Ramos (cell line): ENCODE measurements around the gene MAP1LC3A.

Experiments
- in situ Hi-C: fragments of 300-500 bp; cut with MboI; formaldehyde crosslinking; loops from one replicate; pipeline ENCODE4 v1.14.3; 2022; ENCODE audit warnings: low sequenced_read_pairs; ENCODE audit not compliant: unreplicated experiment

MAP1LC3A gene

GRCh38 chr20:34558320-34559218 lies at the start of gene MAP1LC3A:
Gene MAP1LC3A (plus strand): TSS chr20:34558718. CDS start chr20:34558869, 151 bp downstream.
- in situ Hi-C loops, result no loop called here

GRCh38 chr20:34510575-34510974 lies 47.9 kb upstream of the MAP1LC3A start:
- in situ Hi-C loops, result loop anchor here (10.0 kb wide), 1 partner anchor 196 kb away; no protein-coding TSS in a partner anchor

DNA sequence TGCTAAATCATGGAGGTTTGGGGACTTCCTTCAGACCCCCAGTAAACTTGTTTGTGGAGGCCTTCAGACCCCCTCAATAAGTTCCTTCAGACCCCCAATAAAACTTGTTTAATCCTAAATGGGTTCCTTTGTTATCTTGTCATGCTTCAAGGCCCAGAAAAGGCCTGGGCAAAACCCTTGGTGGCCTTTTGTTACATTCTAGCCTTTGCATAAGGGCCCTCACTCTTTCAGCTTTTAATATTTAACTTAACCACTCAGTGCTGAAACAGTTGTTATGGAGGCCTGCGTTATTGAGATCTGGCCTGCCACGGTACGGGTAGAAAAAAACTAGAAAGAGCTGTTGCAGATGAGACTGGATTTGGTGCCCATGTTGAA lies 46.6 kb upstream of the MAP1LC3A start:
- in situ Hi-C loops, result loop anchor here (10.0 kb wide), 1 partner anchor 197 kb away; no protein-coding TSS in a partner anchor

DNA sequence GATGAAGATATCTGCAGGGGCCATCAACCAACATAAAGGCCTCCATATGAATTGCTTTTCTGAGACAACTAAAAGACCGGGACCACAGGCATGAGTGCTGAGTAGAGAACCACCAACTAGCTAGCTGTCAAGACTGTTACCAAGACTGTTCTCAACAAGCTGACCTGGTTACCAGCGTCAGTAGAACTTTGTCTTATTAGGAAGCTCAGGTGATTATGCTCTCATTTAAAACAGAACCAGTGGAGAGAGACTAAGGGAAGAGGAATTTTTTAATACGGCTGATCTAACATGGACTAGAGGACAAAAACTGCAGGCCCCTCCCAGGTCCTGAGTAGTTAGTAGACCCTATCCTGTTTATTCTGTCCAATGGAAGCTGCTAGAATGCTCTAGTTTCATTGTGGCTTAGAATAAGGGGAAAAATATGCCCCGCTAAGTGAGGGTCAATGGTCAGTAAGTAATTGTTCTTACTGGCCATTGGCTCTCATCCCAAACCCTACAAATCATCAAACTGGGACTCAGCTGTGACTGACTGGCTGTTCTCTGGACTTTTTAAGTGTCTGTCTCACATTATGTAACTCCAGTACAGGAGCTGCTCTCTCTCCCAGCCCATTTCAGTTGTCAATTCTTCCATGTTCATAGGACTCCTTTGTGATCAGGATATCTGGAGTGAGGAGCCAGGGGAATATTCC lies 46.1 kb upstream of the MAP1LC3A start:
- in situ Hi-C loops, result loop anchor here (10.0 kb wide), 1 partner anchor 198 kb away; no protein-coding TSS in a partner anchor

DNA sequence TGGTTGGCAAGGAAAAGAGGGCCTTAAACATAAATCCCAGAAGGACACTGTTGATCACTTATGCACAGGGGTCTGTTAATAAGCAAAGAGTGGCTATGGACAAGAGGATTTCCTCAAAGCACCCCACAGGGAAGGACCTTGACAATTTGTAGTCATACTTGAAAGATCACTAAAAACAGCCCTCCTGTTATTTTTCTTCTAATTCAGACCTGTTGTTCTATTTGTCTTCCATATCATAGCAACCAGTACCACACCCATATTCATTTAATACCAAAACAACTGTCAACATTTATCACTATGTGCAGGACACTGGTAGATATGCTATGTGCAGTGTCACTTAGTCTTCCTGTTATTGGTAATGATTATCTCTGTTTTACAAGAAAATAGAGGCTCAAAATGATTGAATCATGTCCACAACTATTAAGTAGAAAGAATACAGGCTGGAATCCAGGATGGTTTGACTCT lies 45.5 kb upstream of the MAP1LC3A start:
- in situ Hi-C loops, result loop anchor here (10.0 kb wide), 1 partner anchor 198 kb away; no protein-coding TSS in a partner anchor

DNA sequence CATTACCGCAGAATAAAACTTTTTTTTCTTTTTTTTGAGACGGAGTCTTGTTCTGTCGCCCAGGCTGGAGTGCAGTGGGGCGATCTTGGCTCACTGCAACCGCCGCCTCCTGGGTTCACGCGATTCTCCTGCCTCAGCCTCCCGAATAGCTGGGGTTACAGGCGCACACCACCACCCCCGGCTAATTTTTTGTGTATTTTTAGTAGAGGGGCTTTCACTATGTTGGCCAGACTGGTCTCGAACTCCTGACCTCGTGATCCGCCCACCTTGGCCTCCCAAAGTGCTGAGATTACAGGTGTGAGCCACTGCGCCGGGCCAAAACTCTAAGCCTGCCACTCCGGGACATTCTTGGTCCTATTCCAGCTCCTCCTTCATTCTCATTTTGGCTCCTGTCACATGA lies 44.5 kb upstream of the MAP1LC3A start:
- in situ Hi-C loops, result loop anchor here (10.0 kb wide), 1 partner anchor 199 kb away; no protein-coding TSS in a partner anchor

DNA sequence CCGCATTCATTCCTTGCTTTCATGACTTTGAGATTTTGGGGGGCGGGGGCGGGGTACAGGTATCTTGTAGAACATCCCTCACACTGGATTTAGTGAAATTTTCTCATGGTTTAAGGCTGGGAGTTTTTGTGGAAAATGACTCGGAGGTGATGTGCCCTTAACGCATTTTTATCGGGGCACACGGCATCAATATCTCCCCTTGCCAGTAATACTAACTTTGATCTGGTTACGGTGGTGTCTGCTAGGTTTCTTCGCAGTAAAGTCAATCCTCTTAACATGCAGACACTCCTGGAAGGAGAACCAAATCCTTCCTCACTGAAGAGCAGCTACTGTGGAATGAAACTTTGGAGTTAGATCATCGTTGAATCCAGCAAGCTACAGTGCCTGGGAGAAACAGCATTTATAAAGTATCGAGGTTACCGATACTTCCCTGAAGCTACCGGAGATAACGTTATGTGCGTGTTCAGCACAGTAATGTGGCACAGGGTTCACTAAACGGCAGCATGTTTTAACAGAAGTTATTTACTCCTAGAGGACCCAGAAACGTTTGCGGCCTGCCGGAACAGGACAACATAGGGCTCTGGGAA lies 43.5 kb upstream of the MAP1LC3A start:
- in situ Hi-C loops, result loop anchor here (10.0 kb wide), 1 partner anchor 200 kb away; no protein-coding TSS in a partner anchor

DNA sequence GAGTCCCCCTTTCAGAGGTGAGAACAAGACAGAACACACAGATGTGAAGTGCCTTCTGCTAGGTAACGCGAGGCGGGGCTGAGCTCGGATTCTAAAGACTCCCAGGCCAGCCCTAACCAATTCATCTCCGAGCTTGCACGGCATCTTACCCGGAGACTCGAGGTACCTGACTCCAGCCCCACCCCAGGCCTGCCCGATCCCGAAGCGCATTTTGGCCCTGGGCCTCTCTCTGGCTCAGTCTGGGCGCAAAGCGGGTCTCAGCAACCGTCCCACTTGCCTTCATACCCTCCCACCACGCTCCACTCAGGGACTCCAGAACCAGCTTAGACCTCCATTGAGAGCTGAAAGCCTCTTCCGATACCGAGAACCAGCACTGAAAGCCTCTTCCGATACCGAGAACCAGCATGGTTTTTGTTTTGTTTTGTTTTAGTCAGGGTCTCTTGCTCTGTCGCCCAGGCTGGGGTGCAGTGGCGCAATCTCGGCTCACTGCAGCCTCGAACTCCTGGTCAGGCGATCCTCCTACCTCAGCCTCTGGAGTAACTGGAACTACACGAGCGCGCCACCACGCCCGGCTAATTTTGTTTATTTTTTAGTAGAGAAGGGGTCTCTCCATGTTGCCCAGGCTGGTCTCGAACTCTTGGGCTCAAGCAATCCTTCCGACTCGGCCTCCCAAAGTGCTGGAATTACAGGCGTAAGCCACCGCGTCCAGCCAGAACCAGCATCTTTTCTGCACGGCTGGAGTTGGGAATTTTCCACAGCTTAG lies 42.9 kb upstream of the MAP1LC3A start:
- in situ Hi-C loops, result loop anchor here (10.0 kb wide), 1 partner anchor 201 kb away; no protein-coding TSS in a partner anchor

DNA sequence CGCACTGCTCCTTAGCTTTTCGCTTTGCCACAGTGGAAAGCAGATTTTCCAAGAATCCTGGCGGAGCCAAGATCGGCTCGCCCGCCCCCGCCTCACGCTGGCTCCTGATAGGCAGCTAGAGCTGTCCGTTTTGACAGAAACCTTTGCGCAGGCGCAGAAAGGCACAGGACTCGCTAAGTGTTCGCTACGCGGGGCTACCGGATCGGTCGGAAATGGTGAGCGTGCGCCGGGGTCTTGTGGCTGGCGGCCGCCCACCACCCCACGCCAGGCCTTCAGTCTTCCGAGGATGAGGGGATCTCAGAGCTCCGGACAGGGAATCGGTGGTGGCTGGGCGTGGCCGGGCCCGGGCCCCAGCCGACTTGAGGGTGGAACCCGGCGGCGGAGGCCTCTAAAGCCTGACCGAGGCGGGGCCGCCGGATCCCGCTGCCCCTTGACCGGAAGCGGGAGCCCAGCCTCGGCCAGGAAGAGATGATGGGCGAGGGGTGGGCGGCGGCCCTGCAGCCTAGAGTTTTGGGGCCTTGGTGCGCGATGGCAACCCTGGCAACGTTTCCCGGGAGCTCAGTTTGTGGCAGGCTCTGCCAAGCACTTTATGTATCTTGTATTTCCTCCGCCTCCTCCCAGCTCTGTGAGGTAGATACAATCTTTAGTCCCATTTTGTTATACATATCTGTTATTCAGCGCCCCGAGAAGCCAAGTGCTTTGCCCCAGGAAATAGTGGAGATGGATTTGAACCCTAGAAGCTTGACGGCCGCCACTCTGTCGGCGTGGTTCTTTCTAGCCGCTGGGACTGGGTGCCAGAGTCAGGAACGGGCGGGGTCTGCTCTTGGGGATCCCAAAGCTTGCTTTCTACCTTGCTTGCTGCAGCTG lies 42.0 kb upstream of the MAP1LC3A start, which contains the start of gene DYNLRB1:
Gene DYNLRB1 (plus strand): TSS at position 176 of the 867 bp plus-strand sequence. CDS start 37 bp downstream, at position 213.
- in situ Hi-C loops, result loop anchor here (10.0 kb wide), 1 partner anchor 202 kb away; no protein-coding TSS in a partner anchor

DNA sequence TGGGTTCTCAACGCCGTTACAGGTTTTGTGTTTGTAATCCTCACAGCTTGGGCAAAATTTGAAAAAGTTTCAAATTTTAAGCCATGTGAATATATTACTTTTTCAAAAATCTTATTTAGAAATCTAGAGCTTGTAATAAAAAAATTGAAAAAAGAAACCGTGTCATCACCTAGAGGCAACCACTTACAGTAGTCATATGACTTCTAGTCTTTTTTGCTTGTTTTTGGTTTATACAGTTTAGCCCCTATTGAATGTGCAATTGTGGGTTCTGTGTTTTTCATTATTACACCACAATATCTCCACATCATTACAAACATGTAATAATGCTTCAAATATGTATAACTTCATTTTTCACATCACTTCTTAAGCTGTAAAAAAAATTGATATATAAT lies 41.4 kb upstream of the MAP1LC3A start:
- in situ Hi-C loops, result loop anchor here (10.0 kb wide), 1 partner anchor 202 kb away; no protein-coding TSS in a partner anchor

DNA sequence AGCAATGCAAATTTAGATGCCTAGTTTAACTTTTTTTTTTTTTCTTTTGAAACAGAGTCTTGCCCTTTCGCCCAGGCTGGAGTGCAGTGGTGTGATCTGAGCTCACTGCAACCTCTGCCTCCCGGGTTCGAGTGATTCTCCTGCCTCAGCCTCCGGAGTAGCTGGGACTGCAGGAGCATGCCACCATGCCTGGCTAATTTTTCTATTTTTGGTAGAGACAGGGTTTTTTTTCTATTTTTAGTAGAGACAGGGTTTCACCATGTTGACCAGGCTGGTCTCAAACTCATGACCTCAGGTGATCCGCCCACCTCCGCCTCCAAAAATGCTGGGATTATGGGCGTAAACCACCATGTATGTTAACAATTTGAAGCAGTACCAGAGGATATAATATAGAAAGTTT lies 39.7 kb upstream of the MAP1LC3A start:
- in situ Hi-C loops, result loop anchor here (10.0 kb wide), 1 partner anchor 204 kb away; no protein-coding TSS in a partner anchor

DNA sequence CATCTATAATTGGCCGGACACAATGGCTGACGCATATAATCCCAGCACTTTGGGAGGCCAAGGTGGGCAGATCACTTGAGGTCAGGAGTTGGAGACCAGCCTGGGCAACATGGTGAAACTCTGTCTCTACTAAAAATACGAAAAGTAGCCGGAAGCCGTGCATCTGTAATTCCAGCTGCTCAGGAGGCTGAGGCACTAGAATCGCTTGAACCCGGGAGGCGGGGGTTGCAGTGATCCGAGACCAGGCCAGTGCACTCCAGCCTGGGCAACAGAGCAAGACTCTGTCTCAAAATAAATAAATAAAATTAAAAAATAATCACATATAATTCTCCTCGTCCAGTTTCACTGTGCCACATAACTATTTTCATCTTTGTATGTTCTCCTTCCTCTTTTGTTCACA lies 38.7 kb upstream of the MAP1LC3A start:
- in situ Hi-C loops, result loop anchor here (10.0 kb wide), 1 partner anchor 205 kb away; no protein-coding TSS in a partner anchor

GRCh38 chr20:34522969-34523871 lies 35.3 kb upstream of the MAP1LC3A start:
- in situ Hi-C loops, result no loop called here

- in situ Hi-C loops, result no loop called here
These were observed 34.1 kb upstream of the MAP1LC3A start for GRCh38 chr20:34524426-34524825.

DNA sequence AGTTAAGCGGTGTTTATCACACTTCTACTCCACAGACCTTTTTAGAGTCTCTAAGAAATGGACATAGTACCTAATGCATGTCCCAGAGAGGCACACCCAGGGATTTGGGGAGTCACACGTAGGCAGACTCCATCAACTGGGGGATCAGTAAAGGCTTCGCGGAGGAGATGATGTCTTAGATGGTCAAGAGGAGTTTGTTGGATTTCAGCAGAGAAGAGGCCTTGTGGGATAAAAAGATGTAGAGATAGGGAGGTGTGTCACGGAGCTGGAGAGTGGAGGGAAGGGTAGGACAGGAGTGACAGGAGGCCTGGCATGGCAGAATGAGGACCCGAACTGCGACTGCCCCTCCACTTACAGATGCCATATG lies 33.2 kb upstream of the MAP1LC3A start:
- in situ Hi-C loops, result loop anchor here (25.0 kb wide), 1 partner anchor 187 kb away; the partner anchor contains the start of gene TP53INP2

DNA sequence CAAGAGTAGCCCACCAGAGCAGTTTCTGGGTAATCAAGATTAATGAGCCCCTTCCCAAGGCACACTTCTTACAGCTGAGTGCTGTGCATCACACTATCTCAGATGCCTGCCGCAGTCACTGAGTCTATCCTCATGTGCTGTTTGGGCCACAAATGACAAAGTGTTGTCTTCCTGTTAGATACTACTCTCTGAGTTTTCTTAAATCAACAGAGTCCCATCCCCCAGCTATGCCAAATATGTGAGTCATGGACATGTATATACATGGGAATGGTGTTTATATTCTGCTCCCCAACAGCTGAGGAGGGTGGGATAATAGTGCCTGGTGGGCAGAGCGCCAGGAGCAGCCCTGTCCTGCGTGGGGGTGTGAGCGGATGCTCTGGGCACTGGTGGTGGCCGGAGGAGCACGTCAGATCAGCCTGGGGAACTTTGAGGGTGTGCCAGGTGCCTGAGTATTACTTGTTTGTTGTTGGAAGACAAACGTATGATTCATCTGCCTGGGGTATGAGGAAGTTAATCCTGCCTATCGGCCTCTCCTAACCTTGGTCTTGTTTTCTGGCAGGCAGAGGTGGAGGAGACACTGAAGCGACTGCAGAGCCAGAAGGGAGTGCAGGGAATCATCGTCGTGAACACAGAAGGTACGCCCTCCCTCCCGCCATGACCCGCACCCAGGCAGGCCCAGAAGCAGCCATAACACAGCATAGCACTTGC lies 32.7 kb upstream of the MAP1LC3A start:
- in situ Hi-C loops, result loop anchor here (25.0 kb wide), 1 partner anchor 186 kb away; the partner anchor contains the start of gene TP53INP2

DNA sequence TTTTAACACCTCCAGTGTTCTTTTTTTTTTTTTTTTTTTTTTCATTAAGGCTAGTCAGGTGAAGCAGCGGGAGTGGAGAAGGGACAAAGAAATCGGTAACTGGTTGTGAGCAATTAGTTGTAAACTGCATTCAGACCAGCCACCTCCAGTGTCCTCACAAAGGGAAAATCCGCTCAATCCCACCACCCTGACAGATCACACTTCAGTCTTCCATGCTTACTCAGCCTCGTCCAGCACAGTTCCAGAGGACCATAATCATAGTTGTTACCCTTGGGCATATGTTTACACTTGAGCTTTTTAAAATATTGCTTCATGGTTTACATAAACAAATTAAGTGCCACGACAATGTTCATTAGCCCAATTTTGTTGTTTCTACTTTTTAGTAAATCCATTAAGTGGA lies 32.1 kb upstream of the MAP1LC3A start:
- in situ Hi-C loops, result loop anchor here (25.0 kb wide), 1 partner anchor 186 kb away; the partner anchor contains the start of gene TP53INP2
